OCI-LY3 (cell line): ENCODE measurements around the gene FCHSD2.

ENCODE experiments used
- EZH2phosphoT487 ChIP-seq: fragments of 200-600 bp; shearing (Covaris generic); IDR thresholded peaks from 2 replicates; pipeline ENCODE4 v1.6.1; 2018; ENCODE audit warnings: antibody characterized with exemption, mixed run types, low read depth
- TF ChIP-seq, protein P1 (sequence below): fragments of 200-600, 300-600 bp; sonication (generic); IDR thresholded peaks from 2 replicates; pipeline ENCODE4 v1.5.1; 2014; ENCODE audit warnings: antibody characterized with exemption, low read length, low read depth

DNA sequence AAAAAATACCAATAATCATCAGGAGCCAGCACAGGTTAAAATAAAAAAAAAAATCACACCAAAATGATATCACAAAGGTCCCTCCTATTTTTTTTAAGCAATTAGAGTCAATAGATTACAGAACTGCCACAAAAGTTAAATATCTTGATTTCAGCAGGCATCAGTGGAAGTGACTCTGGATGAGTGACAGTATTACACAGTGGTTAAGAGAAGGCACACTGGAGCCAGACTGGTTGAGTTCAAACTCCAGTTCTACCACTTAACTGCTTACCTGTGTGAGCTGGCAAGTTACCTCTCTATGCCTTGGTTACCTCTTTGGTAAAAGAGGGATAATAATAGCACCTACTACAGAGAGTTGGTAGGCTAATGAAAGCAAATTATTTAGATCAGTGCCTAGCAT, 179.4 kb downstream of the FCHSD2 start:
- TF ChIP-seq EZH2phosphoT487 = no peak
- TF ChIP-seq, protein P1, sequence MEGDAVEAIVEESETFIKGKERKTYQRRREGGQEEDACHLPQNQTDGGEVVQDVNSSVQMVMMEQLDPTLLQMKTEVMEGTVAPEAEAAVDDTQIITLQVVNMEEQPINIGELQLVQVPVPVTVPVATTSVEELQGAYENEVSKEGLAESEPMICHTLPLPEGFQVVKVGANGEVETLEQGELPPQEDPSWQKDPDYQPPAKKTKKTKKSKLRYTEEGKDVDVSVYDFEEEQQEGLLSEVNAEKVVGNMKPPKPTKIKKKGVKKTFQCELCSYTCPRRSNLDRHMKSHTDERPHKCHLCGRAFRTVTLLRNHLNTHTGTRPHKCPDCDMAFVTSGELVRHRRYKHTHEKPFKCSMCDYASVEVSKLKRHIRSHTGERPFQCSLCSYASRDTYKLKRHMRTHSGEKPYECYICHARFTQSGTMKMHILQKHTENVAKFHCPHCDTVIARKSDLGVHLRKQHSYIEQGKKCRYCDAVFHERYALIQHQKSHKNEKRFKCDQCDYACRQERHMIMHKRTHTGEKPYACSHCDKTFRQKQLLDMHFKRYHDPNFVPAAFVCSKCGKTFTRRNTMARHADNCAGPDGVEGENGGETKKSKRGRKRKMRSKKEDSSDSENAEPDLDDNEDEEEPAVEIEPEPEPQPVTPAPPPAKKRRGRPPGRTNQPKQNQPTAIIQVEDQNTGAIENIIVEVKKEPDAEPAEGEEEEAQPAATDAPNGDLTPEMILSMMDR = no peak
